Osteoblast (primary cell): ENCODE data around the gene TMEM258. TPM values are rescaled to one million over a fixed set of nuclear protein-coding genes. Genes with fewer than 3 reads are reported as not detected.
A peak's percentile ranks its signal among the peaks of the same experiment; 100 is the strongest.

Experiments
- DNase-seq: peaks from one replicate; pipeline ENCODE4 v3.0.0; 2011; ENCODE audit warnings: low spot score, mixed read lengths; ENCODE audit not compliant: insufficient read length; ENCODE audit errors: missing footprints
- H2AFZ ChIP-seq: 2 replicates; pipeline ENCODE4 v1.6.0; 2011; ENCODE audit warnings: mild to moderate bottlenecking, low read length
- H3K27ac ChIP-seq: 2 replicates; pipeline ENCODE4 v1.5.1; 2011; ENCODE audit warnings: mild to moderate bottlenecking, low read depth, low read length, moderate library complexity
- H3K27me3 ChIP-seq: 2 replicates; pipeline ENCODE4 v1.6.0; 2012; ENCODE audit warnings: mild to moderate bottlenecking, control low read depth, inconsistent platforms, low read length, moderate library complexity; ENCODE audit not compliant: insufficient read depth
- H3K36me3 ChIP-seq: 2 replicates; pipeline ENCODE4 v1.5.1; 2011; ENCODE audit warnings: mild to moderate bottlenecking, low read length, control low read depth, moderate library complexity; ENCODE audit not compliant: insufficient read depth
- H3K4me1 ChIP-seq: 2 replicates; pipeline ENCODE4 v1.5.1; 2011; ENCODE audit warnings: mild to moderate bottlenecking, low read length, control low read depth, moderate library complexity; ENCODE audit not compliant: insufficient read depth
- H3K4me2 ChIP-seq: 2 replicates; pipeline ENCODE4 v1.6.0; 2011; ENCODE audit warnings: mild to moderate bottlenecking, low read length; ENCODE audit not compliant: insufficient read depth
- H3K4me3 ChIP-seq: fragments of 200-600 bp; sonication (generic); 3 replicates; pipeline ENCODE4 v1.5.1; 2012; ENCODE audit warnings: mild to moderate bottlenecking, low read length, inconsistent platforms; ENCODE audit not compliant: insufficient read depth
- H3K79me2 ChIP-seq: 2 replicates; pipeline ENCODE4 v1.6.0; 2012; ENCODE audit warnings: mild to moderate bottlenecking, low read length, control low read depth, inconsistent platforms; ENCODE audit not compliant: insufficient read depth
- H3K9me3 ChIP-seq: 2 replicates; pipeline ENCODE4 v1.5.1; 2011; ENCODE audit warnings: low read depth, low read length, control low read depth
- H4K20me1 ChIP-seq: 2 replicates; pipeline ENCODE4 v1.6.0; 2012; ENCODE audit warnings: mild to moderate bottlenecking, low read length, control low read depth; ENCODE audit not compliant: insufficient read depth
- CTCF ChIP-seq: IDR thresholded peaks from 2 replicates; pipeline ENCODE4 v1.5.1; 2011; ENCODE audit warnings: mild to moderate bottlenecking, low read depth, low read length, moderate library complexity; ENCODE audit errors: extremely low read depth
- total RNA-seq: library from RNA; depleted of rRNA; stranded (reverse); fragments of >200 nt; gene quantifications from 2 replicates; pipeline ENCODE4 v1.2.3, GENCODE V29; 2012

TMEM258 gene
- total RNA-seq, result 63.3 and 81.9 TPM in 2 replicates

GRCh38 chr11:61792310-61793082 is at the start of gene TMEM258, which contains the start of gene FEN1:
TSS of gene TMEM258 (minus strand) at chr11:61792599. CDS start at chr11:61792558, 41 bp downstream.
TSS of gene FEN1 (plus strand) at chr11:61792911. CDS start at chr11:61795362, 2,451 bp downstream.
- no peaks in the 10 kb centered on the region for H3K27me3 ChIP-seq
- H3K36me3 ChIP-seq, result peaks cover 39% of the 10 kb centered on the region
- H3K79me2 ChIP-seq, result peaks cover 74% of the 10 kb centered on the region
- H3K4me3 ChIP-seq, result peak within 1 kb of the TSS; percentile 91
- TF ChIP-seq CTCF, result no peak
- peak; percentile 97 for DNase-seq
- H3K4me2 ChIP-seq, result peak within 1 kb of the TSS; percentile 91
- peaks cover 11% of the 10 kb centered on the region for H4K20me1 ChIP-seq
- no peaks in the 10 kb centered on the region for H3K9me3 ChIP-seq
- H3K4me1 ChIP-seq, result peaks cover 11% of the 10 kb centered on the region
- peak within 1 kb of the TSS; percentile 96 for H2AFZ ChIP-seq
- H3K27ac ChIP-seq, result peak within 1 kb of the TSS; percentile 99

- H3K79me2 ChIP-seq, result no peaks in the 10 kb centered on the region
- H3K4me1 ChIP-seq, result no peaks in the 10 kb centered on the region
- H3K4me2 ChIP-seq, result no peak overlapping the region
- H3K36me3 ChIP-seq, result peaks cover 22% of the 10 kb centered on the region
- H4K20me1 ChIP-seq, result no peaks in the 10 kb centered on the region
- DNase-seq, result no peak
- no peaks in the 10 kb centered on the region for H3K9me3 ChIP-seq
- no peaks in the 10 kb centered on the region for H3K27me3 ChIP-seq
- no peak overlapping the region for H3K4me3 ChIP-seq
- no peak overlapping the region for H3K27ac ChIP-seq
- TF ChIP-seq CTCF, result no peak
- H2AFZ ChIP-seq, result no peak overlapping the region
Observed at GRCh38 chr11:61841636-61842527, 49.5 kb upstream of the TMEM258 start.

GRCh38 chr11:61840371-61840770 is 48.0 kb upstream of the TMEM258 start:
- peaks cover 22% of the 10 kb centered on the region for H3K36me3 ChIP-seq
- H2AFZ ChIP-seq, result no peak overlapping the region
- H3K27ac ChIP-seq, result no peak overlapping the region
- peaks cover 2% of the 10 kb centered on the region for H3K79me2 ChIP-seq
- H3K4me2 ChIP-seq, result no peak overlapping the region
- no peaks in the 10 kb centered on the region for H3K27me3 ChIP-seq
- no peaks in the 10 kb centered on the region for H3K9me3 ChIP-seq
- DNase-seq, result no peak
- H3K4me1 ChIP-seq, result no peaks in the 10 kb centered on the region
- no peaks in the 10 kb centered on the region for H4K20me1 ChIP-seq
- TF ChIP-seq CTCF, result no peak
- no peak overlapping the region for H3K4me3 ChIP-seq
